ENCODE measurements around the gene RPS21. TPM values are rescaled to one million over a fixed set of nuclear protein-coding genes. Genes with fewer than 3 reads are reported as not detected.
A peak's percentile ranks its signal among the peaks of the same experiment; 100 is the strongest.

RPS21 gene
- polyA plus RNA-seq, 3 donors, result 745 to 942 (median 879) TPM

DNA sequence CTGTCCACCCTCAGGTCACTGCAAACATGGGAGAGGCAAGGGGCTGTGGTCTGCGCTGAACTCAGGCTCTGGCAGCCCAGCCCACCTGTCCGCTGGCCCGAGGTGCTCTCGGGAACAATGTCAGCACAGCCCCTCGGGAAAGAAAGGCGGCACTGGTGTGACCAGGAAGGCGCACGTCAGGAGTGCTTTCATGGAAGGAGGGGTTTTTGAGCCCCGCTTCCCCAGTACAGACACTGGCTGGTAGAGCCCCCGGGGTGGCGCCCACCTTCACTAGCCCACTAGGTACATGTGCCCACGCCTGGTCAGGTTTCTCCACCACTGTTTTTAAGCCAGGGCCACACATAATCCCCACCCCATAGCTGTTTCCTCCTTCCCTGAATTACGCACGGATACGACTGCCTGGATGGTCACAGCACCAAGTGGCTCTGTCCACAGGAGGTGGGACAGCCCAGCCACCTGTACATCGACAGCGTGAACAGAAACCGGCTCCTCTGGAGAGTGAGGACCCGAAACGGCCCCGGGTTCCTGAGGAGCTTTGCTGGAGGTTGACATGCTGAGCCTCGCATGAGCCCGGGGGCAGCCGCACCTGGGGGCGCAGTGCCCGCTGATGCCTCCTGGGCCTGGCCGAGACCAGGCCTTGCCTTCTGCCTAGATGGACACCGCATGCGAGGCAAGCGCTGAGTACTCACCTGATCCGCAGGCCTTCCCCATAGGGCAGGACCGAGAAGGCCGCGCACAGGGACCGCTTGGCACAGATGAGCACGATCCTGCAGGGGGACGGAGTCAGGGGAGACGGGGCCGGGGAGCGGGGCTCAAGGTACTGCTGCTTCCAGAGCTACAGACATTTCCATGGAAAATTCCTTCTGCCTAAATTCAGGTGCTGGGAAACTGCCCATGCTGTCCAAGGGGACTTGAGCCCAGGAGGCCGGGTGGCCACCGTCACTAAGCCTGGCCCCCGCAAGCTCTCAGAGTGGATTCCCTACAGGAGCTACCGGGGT is 7.6 kb downstream of the RPS21 start:
- DNase-seq (ENCODE audit: low read depth in 3 of 3, low spot score in 2 of 3), result no peak

DNA sequence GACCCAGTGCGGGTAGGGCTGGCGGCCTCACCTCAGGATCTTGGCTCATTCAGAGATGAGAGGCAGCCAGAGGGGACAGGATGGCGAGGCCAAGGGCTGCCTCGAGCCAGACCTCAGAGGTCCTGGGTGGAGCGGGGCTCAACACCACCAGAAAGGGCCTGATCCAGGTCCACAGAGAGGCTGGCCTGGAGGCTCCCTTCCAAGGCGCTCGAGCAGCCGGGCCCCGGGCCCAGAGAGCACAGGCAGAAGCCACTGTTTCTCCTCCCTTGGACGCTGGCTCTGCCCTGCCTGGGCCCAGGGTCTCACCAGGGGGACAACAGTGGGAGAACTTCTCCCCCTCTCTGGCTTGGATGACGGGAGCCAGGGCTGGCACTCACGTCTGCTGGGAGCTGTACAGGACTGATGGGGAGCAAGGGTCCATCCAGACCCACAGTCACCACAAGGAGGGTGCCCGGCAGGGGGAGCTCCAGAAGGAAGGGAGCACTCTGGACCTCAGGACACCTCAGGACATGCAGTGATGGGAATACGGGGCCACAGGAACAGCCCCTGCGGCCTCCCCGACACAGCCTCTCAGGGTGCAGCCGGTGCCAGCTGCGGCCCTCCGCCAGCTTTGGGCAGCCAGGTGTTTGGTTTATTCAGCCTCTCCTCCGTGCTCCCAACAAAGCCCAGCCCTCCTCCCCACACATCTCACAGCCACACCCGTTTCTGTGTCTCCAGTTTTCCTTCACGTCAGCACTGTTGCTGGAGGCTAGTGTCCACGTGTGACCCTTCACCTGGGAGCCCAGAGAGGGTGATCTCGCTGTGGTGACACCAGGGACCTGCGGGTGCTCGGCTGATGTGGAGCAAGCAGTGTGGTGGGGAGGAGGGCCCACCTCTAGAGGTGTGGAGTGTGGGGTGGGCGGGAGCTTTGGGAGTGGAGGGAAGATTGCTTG is 8.7 kb downstream of the RPS21 start:
- DNase-seq (ENCODE audit: low read depth in 3 of 3, low spot score in 2 of 3), result no peak

DNA sequence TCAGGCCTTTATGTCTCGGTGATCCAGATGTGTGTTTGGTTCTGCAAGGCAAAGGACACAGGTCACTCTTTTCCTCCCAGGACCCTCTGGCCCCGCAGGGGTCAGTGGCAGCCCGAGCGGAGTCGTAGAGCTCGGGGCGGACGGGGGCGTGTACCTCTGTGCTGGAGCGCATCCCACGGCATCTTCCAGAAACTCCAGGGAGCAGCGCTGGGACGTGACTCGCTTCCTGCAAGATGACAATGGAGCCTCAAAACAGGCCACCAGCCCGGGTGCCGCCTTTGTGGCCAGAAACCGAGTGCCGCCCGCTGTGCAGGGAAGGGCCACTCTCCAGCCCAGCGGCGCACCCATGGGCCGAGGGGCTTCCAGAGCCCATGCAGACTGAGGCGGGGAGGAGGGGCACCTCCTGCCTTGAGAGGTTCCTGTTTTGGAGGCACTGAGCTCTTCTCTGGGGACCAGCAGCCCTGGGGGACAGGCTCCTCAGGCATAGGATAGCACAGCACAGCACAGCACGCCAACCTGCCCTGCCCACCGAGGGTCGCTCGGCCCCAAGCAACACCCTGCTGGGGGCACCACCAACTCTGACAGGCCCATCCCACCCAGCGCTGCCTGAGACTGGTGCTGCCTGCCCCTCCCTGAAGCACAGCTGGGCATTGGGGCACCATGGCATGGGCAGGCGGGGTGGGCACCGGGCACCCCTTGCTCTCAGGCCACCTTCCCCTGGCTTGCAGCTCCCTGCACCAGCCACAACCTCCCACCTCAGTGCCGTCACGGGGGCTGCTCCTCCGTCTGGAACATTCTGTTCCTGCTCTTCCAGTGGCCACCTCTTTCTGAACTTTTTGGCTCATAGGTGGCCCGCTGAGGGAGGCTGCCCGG is 9.7 kb downstream of the RPS21 start:
- DNase-seq (ENCODE audit: low read depth in 3 of 3, low spot score in 2 of 3), result no peak

DNA sequence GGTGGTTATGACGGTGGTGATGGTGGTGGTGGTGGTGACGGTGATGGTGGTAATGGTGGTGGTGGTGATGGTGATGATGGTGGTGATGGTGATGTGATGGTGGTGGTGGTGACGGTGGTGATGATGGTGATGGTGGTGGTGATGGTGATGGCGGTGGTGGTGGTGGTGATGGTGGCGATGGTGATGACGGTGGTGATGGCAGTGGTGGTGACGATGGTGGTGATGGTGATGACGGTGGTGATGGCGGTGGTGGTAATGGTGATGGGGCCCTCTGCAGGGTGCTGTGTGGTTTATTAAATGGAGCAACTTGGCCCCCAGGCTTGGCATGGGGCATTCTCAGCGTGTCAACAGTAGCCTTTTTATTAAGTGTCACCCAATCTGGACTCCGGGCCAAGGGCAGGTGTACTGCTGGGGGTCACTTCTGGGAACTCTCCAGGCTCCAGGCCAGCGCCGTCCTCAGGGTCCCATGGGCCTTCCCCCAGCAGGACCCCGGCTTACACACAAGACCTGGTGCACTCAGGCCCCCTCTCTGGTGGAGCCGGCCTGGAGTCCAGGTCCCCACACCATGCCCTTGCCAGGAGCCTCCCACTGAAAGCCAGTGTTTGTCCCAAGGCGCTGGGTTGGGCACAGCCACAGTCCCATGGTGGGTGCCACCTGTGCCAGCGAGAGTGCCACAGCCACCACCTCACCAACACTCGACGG is 11.4 kb downstream of the RPS21 start:
- DNase-seq (ENCODE audit: low read depth in 3 of 3, low spot score in 2 of 3), result no peak

DNA sequence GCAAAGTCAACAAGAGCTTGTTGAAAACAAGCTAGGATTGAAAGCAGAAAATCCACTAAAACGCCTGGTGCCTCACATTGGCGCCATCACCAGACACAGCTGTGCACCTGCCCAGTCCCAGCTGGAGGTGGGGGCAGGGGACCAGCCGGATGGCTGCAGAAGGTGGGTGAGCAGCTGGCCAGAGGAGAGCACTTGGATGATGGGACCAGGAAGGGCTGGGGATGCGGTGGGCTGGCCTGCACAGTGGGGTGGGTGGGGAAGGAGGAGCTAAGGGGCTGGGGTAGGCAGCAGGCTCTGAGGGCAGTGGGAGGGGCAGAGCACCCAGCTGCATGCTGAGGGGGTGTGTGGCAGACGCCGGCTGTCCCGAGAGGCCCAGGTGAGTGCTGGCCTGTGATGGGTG is 13.1 kb downstream of the RPS21 start:
- DNase-seq (ENCODE audit: low read depth in 3 of 3, low spot score in 2 of 3), result no peak

DNA sequence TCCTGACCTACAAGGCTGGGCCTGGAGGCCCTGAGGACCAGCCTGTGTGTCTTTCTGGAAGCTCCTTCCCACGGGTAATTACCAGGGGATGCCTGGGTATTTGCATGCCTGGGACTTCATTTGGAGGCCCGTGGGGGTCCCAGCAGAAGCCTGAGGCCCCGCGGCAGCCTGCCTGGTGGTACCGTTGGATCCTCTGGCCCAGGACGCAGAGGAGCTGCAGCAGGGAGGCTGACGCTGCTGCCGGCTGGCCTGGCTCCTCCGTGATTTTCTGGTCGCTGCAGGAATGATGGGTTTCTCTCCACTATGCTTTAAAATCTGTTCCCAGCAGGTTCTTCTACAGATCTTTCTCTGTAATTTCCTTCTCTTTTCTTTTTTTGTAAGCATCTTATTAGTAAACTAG is 13.6 kb downstream of the RPS21 start:
- DNase-seq (ENCODE audit: low read depth in 3 of 3, low spot score in 2 of 3), result no peak

DNA sequence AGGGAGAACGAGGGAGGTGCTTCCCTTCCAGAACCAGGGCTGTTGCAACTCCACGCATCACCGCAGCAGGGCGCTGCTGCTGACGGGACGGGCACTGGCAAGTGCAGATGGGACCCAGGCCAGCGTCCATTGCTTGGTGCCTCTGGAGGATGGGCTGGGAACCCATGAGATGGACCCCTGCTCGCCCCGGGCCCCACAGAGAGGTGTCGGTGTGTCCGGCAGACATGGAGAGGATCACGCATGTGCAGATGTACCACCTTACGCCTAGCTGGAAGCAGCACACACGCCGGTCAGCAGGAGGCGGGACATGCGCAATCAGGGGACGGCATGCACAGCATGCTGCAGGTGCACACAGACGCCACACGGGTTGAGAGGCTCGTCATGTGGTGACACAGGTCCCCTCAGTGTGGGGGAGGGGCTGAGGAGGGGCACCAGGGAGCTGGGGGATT is 14.5 kb downstream of the RPS21 start:
- DNase-seq (ENCODE audit: low read depth in 3 of 3, low spot score in 2 of 3), result no peak

DNA sequence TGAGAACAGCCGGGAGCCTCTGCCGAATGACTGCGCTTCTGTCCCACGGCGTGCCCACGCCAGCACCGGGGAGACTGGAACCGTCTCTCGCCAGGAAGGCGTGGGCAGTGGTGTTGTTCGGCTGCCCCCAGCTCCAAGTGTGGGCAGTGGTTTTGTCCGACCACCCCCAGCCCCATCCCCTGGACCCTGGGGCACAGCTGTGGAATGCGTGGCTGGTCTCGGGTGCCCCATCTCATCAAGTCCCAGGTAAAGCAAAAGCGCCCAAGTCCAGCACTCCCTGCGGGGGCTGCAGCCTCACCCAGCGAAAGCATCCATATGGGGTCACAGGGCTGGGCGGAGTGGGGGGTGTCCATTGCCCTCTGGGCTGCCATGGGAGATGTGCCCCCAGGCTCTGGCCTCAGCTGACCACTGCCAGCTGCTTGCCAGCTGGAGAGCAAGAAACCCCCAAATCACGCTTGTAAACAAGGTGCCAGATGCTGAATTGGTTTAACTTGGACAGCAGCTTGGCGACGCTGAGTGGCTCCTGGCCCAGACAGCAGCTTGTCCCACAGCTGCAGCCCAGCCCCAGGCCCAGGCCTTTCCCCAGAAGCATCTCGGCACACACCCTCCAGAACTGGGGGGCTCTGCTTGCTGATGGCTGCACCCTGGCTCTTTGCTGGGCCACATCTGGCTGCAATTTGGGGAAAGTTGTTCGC is 15.7 kb downstream of the RPS21 start:
- no peak for DNase-seq (ENCODE audit: low read depth in 3 of 3, low spot score in 2 of 3)

DNA sequence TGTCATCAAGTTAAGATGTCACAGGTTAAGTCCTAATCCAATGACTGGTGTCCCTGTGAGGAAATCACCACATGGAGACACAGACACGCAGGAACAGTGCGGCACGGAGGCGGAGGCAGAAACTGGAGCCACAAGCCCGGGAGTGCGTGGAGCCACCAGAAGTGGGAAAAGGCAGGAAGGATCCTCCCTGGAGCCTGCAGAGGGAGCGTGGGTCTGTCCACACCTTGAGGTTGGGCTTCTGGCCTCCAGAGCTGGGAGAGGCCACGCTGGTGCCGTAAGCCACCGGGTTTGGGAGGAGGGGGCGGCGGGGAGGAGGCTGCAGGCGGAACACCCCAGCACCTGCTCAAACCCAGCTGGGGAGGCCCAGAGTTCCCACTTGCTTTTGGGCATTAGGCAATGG is 16.4 kb downstream of the RPS21 start:
- no peak for DNase-seq (ENCODE audit: low read depth in 3 of 3, low spot score in 2 of 3)

DNA sequence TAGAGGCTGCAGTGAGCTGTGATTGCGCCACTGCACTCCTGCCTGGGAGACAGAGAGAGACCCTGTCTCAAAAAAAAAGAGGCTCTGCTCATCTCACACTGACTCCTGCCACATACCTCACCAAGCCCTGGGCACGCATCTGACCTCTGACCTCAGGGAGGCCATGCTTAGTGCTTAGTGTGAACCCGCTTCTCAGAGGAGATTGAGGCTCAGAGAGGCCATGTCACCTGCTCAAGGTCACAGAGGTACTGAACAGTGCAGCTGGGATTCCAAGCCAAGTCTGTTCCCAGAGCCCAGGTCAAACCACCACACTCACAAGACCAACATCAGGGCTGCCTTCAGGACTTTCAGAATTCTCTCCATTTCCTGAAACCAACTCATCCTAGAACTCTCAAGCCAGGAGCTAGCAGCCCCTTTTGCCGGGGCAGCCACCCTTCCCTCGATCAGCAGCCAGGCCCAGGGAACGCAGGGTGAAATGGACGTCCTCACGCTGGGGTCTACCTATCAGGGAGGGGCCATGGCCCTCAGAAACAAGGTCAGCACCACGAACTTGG is 17.3 kb downstream of the RPS21 start:
- no peak for DNase-seq (ENCODE audit: low read depth in 3 of 3, low spot score in 2 of 3)

- DNase-seq (ENCODE audit: low read depth in 3 of 3, low spot score in 2 of 3), result no peak
Observed at GRCh38 chr20:62404761-62405107, 17.8 kb downstream of the RPS21 start.

GRCh38 chr20:62405108-62405980 is 18.4 kb downstream of the RPS21 start:
- DNase-seq (ENCODE audit: low read depth in 3 of 3, low spot score in 2 of 3), result no peak

GRCh38 chr20:62405981-62406513 is 19.1 kb downstream of the RPS21 start:
- DNase-seq (ENCODE audit: low read depth in 3 of 3, low spot score in 2 of 3), result no peak

DNA sequence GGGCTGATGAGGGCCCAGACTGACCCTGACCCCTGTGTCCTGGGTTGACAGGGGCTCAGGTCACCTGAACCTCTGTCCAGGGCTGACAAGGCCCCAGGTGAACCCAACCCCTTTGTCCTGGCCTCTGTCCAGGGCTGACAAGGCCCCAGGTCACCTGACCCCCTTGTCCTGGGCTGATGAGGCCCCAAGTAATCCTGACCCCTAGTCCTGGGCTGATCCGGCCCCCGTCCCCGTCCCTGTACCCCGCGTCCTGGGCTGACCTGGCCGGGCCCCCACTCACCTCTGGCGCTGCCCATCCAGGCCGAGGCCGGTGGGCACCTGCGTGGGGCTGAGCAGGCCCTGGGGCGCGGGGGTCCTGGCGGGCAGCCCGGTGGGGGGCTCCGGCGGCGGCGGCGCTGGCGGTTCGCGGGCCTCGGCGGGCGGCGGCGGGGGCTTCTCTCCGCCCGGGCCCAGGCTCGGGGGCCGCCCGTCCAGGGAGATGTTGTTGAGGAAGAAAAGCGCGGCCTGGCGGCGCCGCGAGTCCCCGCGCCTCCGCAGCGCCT is 19.8 kb downstream of the RPS21 start:
- no peak for DNase-seq (ENCODE audit: low read depth in 3 of 3, low spot score in 2 of 3)

- peak in 1 of 3 donors; percentile 83 for DNase-seq (ENCODE audit: low read depth in 3 of 3, low spot score in 2 of 3)
Observed at GRCh38 chr20:62407221-62407992, 20.5 kb downstream of the RPS21 start, which contains the start of gene CABLES2. CABLES2 (minus strand) TSS chr20:62407285; CDS start chr20:62407276, 9 bp downstream.

GRCh38 chr20:62408055-62408454 is 21.2 kb downstream of the RPS21 start:
- DNase-seq (ENCODE audit: low read depth in 3 of 3, low spot score in 2 of 3), result no peak
